ENCODE data around the gene TTC39B.

Gene TTC39B

GRCh38 chr9:15116130-15116580 is 190.9 kb downstream of the TTC39B start:
- no peak for DNase-seq

GRCh38 chr9:15115702-15116101 is 191.3 kb downstream of the TTC39B start:
- no peak for DNase-seq

GRCh38 chr9:15115041-15115440 is 192.0 kb downstream of the TTC39B start:
- DNase-seq: no peak

Data from stimulated activated CD4-positive, alpha-beta T cell treated with anti-CD3 and anti-CD28 coated beads, Interleukin-1b, Interleukin-23, amount 100 ng/mL, for 48 hours (primary cell).